Fibroblast of the aortic adventitia (primary cell): ENCODE results near the gene SPTBN4. TPM values are rescaled to one million over a fixed set of nuclear protein-coding genes. Genes with fewer than 3 reads are reported as not detected.
A peak's percentile ranks its signal among the peaks of the same experiment; 100 is the strongest.

Experiments used
- DNase-seq: peaks from one replicate; pipeline ENCODE4 v3.0.0-alpha.2; 2010; ENCODE audit warnings: low read depth
- H3K4me3 ChIP-seq: 2 replicates; pipeline ENCODE4 v1.5.1; 2011; ENCODE audit warnings: low read depth, mild to moderate bottlenecking, control low read depth, low read length, moderate library complexity
- total RNA-seq: library from RNA; depleted of rRNA; stranded (reverse); fragments of >200 nt; gene quantifications from 2 replicates; pipeline ENCODE4 v1.2.3, GENCODE V29; 2012; ENCODE audit warnings: low replicate concordance
- TF ChIP-seq, protein P1 (sequence below): IDR thresholded peaks from 2 replicates; pipeline ENCODE4 v1.5.1; 2011; ENCODE audit warnings: mild to moderate bottlenecking, low read length, control low read depth, inconsistent platforms; ENCODE audit not compliant: insufficient read depth

Gene SPTBN4
- total RNA-seq, 1 donor, result 3.5 TPM

GRCh38 chr19:40597329-40597838 lies 130.6 kb downstream of the SPTBN4 start:
- no peak for DNase-seq
- peak overlapping the region; percentile 57 for H3K4me3 ChIP-seq
- TF ChIP-seq, protein P1, sequence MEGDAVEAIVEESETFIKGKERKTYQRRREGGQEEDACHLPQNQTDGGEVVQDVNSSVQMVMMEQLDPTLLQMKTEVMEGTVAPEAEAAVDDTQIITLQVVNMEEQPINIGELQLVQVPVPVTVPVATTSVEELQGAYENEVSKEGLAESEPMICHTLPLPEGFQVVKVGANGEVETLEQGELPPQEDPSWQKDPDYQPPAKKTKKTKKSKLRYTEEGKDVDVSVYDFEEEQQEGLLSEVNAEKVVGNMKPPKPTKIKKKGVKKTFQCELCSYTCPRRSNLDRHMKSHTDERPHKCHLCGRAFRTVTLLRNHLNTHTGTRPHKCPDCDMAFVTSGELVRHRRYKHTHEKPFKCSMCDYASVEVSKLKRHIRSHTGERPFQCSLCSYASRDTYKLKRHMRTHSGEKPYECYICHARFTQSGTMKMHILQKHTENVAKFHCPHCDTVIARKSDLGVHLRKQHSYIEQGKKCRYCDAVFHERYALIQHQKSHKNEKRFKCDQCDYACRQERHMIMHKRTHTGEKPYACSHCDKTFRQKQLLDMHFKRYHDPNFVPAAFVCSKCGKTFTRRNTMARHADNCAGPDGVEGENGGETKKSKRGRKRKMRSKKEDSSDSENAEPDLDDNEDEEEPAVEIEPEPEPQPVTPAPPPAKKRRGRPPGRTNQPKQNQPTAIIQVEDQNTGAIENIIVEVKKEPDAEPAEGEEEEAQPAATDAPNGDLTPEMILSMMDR, result no peak

GRCh38 chr19:40598121-40598917 lies 131.5 kb downstream of the SPTBN4 start:
- peak; percentile 87 for DNase-seq
- TF ChIP-seq, protein P1, result peak; percentile 96
- peak overlapping the region; percentile 65 for H3K4me3 ChIP-seq

- no peak for DNase-seq
- TF ChIP-seq, protein P1, result no peak
- H3K4me3 ChIP-seq, result no peak overlapping the region
These were observed 132.1 kb downstream of the SPTBN4 start for GRCh38 chr19:40598918-40599307.

GRCh38 chr19:40599331-40599901 lies 132.6 kb downstream of the SPTBN4 start:
- H3K4me3 ChIP-seq, result no peak overlapping the region
- TF ChIP-seq, protein P1, result no peak
- no peak for DNase-seq

DNA sequence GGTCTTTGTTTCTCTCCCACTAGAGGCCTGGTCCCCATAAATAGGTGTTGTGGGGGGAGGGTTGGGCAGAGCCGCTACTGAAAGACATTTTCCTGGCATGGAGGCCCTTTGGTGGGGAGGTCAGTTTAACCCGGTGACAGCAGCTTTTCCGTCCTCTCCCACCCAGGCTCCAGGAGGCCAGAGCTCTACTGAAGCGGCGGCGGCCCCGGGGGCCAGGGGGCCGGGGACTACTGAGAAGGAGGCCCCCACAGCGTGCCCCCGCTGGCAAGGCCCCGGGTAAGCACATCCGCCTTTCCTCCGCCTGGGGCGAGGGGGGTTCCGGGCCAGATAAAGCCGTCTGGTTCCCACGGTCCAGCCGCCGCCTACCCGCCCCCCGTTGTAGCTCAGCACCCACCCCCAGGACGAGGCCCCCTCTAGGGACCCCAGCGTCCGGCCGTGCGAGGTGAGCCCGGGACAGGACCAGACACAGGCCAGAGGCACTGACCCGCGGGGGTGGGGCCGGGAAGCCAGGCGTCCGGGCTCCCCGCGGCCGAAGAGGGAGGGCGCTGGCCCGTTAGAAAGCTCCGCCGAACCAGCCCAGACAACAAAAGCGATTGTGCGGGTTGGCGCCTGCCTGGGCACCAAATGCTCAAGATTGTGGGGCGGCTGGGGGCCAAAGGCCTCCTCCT lies 133.2 kb downstream of the SPTBN4 start:
- H3K4me3 ChIP-seq, result no peak overlapping the region
- no peak for DNase-seq
- TF ChIP-seq, protein P1, result no peak

DNA sequence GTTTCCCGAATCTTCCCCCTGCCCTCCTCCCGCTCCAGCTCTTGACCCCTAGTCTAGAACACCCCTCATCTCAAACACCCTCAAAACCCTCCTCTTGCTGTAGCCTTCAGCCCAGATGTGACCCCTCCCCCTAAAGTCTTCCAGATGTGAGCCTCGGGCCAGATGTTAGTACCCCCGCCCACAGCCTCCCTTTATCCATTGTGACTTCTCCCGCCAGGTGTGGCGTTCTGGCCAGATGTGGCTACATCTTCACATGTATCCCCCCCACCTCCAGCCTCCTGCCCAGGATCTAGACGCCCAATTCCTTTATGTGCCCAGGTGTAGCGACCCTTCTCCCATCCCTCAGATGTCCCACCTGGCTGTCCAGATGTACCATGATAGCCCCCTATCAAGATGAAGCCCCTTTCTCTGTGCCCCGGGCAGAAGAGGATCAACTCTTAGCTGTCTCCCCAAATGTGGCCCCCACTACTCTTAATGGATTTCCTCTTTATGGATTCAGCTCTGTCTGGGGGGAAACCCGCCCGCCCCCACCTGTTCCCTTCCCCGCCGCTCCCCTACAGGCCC lies 133.9 kb downstream of the SPTBN4 start:
- TF ChIP-seq, protein P1, result no peak
- no peak for DNase-seq
- H3K4me3 ChIP-seq, result no peak overlapping the region
